Erythroblast (primary cell): Measurements from ENCODE around the gene TBCD.
"Not testable (repeated sequence)": the region's sequence is repeated elsewhere in the genome, so short reads cannot be mapped to it uniquely, and the experiment has no call there.

Source experiments
- GATA1 ChIP-seq: IDR thresholded peaks from 2 replicates; pipeline ENCODE4 v1.6.1; 2011; ENCODE audit warnings: low read depth, mild to moderate bottlenecking, control low read depth, low read length, moderate library complexity
- POLR2A ChIP-seq: IDR thresholded peaks from 2 replicates; pipeline ENCODE4 v1.6.1; 2011; ENCODE audit warnings: mild to moderate bottlenecking, low read length

GRCh38 chr17:82984249-82984617 is 232.4 kb downstream of the TBCD start:
- TF ChIP-seq POLR2A, GATA1: not testable (repeated sequence)
